ENCODE data around the gene CLK2.
"Not testable (repeated sequence)": the region's sequence is repeated elsewhere in the genome, so short reads cannot be mapped to it uniquely, and the experiment has no call there.

Gene CLK2

DNA sequence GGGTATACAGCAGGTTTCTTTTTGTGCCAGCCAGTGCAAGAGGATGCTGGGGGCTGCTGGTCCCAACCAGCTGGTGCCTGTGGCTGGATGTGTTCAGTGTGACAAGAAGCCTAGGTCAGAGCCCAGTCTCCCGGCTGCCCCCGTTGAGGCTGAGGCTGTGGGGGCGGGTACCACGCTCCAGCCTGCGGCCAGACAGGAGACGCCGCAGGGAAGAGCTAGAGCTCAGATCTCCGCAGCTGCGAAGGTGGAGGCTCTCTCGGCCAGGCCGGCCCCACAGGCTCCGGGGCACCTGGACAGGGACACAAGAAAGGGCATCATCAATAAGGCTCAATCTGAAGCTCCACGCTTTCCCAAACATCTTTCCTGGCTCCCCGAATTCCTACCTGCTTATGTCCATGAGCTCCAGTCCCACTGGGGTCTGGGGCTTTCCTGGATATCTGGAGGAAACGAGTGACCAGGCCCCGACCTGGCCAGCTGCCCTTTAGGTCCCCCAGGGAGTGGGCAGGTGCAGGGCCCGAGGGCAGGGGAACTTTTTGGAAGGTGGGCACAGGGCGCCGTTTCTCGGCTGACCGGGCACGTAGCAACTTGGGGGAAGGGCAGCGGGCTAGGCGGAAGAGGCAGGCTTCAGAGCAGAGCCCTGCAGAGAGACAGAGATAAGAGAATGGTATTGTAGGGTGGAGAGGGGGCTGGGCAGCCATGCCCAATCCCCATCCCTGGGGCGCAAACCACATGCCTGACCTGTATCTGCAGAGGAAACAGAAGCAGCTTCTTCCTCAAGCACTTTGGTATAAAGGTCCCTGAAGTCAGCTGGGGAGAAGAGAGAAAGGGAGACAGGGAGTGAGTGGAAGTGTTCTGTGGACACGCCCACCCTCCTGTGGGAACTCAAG lies 25.4 kb downstream of the CLK2 start:
- POLR2A ChIA-PET (ENCODE audit: low non-redundant PET) = interaction anchor here (0.6 kb wide), 1 partner anchor 10 kb away, joined by 3 read pairs; no protein-coding TSS in a partner anchor
- no peak for DNase-seq (ENCODE audit: low spot score)
- TF ChIP-seq, protein P1, sequence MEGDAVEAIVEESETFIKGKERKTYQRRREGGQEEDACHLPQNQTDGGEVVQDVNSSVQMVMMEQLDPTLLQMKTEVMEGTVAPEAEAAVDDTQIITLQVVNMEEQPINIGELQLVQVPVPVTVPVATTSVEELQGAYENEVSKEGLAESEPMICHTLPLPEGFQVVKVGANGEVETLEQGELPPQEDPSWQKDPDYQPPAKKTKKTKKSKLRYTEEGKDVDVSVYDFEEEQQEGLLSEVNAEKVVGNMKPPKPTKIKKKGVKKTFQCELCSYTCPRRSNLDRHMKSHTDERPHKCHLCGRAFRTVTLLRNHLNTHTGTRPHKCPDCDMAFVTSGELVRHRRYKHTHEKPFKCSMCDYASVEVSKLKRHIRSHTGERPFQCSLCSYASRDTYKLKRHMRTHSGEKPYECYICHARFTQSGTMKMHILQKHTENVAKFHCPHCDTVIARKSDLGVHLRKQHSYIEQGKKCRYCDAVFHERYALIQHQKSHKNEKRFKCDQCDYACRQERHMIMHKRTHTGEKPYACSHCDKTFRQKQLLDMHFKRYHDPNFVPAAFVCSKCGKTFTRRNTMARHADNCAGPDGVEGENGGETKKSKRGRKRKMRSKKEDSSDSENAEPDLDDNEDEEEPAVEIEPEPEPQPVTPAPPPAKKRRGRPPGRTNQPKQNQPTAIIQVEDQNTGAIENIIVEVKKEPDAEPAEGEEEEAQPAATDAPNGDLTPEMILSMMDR (conservative IDR thresholded peaks at IDR 0.05; ENCODE audit: low read depth) = no peak
- peak overlapping the region; percentile 63 for H3K27ac ChIP-seq
- CTCF ChIA-PET = interaction anchor here (0.8 kb wide), 1 partner anchor 54 kb away, joined by 3 read pairs; no protein-coding TSS in a partner anchor

DNA sequence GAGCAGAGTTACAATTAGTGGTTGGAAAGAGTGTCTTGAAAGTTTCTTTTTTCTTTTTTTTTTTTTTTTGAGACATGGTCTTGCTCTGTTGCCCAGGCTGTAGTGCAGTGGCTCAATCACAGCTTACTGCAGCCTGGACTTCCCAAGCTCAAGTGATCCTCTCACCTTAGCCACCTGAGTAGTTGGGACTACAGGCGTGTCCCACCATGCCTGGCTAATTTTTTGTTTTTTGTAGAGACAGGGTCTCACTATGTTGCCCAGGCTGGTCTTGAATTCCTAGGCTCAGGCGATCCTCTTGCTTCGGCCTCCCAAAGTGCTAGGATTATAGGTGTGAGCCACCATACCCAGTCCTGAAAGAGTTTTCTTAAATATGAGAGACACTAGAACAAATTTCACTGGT lies 26.5 kb downstream of the CLK2 start:
- CTCF ChIA-PET; POLR2A ChIA-PET (ENCODE audit: low non-redundant PET); DNase-seq (ENCODE audit: low spot score): not testable (repeated sequence)
- H3K27ac ChIP-seq = peak overlapping the region; percentile 63; the same call in 1 of the 2 replicates

DNA sequence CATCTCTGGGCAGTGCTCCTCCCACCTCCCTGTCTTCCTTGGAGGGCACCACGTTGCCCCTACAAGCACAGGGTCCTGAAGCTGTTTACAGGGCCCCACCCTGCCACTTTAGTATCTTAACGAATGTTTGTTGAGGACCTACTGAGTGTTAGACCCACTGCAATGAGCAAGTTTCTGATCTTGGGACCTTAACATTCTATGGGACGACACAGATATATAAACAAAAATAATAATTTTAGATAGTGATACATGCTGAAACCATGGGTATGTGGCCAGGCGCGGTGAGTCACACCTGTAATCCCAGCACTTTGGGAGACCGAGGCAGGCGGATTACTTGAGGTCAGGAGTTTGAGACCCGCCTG lies 28.2 kb downstream of the CLK2 start:
- ChIA-PET CTCF (interaction anchor here (0.9 kb wide), 1 partner anchor 48 kb away, joined by 3 read pairs; no protein-coding TSS in a partner anchor), POLR2A (ENCODE audit: low non-redundant PET) (interaction anchor here (0.6 to 0.7 kb wide), 2 partner anchors 29 to 94 kb away, joined by 3 read pairs; partner anchors contain the start of gene CLK2)
- DNase-seq (ENCODE audit: low spot score) = no peak
- TF ChIP-seq, protein P1 (conservative IDR thresholded peaks at IDR 0.05; ENCODE audit: low read depth) = no peak
- H3K27ac ChIP-seq = peak overlapping the region; percentile 97

DNA sequence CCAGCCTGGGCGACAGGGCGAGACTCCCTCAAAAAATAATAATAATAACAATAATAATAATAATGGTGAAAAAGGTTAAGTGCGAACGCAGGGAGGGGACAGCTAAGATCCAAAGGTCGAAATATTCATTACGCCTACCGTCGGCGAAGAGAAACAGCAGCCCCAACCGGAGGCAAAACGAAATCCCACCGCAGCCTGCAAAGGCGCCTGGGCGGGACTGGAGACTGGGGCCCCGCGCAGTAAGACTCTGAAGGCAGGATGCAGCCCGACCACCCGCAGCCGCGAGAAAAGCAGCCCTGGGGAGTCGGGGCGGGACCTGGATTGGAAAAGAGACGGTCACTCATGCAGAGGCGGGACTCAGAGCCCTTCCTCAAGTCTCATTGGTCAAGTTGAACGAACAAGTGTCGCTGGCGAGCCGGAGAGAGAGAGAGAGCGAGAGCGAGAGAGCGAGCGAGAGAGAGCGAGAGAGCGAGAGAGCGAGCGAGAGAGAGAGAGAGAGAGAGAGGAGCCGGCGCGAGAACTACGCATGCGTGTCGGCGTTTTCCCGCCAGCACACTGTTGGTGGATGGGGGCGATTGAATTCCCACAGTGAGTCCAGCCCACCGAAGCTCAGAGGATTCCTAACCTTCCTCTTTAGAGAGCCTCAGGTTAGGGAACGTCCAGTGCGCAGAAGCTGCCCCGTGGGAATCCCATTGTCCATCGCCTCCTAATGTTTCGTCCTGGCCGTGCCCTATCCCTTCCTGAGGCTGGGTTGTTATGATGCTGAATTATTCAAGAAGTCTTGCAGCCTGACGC lies 28.7 kb downstream of the CLK2 start:
- CTCF ChIA-PET = no interaction called here
- POLR2A ChIA-PET (ENCODE audit: low non-redundant PET) = interaction anchor here (0.6 to 1.1 kb wide), 4 partner anchors 18 to 315 kb away, joined by 3 to 4 read pairs (median 3); partner anchors contain the start of gene CLK2
- H3K27ac ChIP-seq = peak overlapping the region; percentile 97
- peak; percentile 98 for DNase-seq (ENCODE audit: low spot score)
- TF ChIP-seq, protein P1 (conservative IDR thresholded peaks at IDR 0.05; ENCODE audit: low read depth) = no peak

DNA sequence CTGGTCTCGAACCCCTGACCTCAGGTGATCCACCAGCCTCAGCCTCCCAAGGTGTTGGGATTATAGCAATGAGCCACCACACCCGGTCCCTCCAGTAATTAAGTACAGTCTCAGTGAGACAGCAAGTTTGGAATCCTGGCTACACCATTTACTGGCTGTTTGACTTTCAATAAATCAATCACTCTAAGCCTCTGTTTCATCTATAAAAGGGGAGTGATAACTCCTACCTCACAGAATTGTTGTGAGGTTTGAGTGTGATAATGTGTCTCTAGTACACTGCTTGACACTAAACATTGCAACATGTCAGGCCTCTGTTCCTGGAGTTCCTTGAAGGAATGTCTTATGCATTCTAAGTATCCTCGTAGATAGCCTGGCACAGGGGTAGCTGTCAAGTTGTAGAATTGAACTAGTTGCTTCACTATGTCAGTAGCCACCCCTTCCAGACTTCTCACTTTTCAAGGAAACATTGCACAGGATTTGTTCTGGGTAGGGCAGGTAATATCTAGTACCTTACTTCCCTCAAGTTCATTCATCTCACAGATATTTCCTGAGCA lies 30.4 kb downstream of the CLK2 start:
- TF ChIP-seq, protein P1 (conservative IDR thresholded peaks at IDR 0.05; ENCODE audit: low read depth) = no peak
- peak overlapping the region; percentile 97 for H3K27ac ChIP-seq
- ChIA-PET POLR2A (ENCODE audit: low non-redundant PET) (no interaction called here), CTCF (interaction anchor here (0.9 to 1.6 kb wide), 3 partner anchors 36 to 70 kb away, joined by 3 to 4 read pairs (median 3); partner anchors contain the start of gene KRTCAP2)
- DNase-seq (ENCODE audit: low spot score) = no peak

DNA sequence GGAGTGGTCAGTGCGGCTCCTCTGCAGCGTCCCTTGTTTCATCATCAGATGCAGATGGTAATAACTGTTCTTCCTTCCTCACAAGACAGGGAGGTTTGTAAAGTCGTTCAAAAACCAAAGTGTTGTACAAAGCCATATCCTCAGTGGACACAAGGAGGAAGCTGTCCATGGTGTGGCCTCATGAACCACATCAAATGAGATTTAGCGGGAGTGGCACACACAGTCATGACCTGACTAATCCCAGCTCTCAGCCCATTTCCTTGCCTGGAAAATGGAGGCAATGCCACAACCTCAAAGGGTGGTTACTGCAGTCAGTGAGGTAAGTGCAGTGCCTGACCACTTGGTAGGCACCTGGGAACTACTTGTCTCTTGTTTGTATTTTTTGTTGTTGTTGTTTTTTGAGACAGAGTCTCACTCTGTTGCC lies 31.5 kb downstream of the CLK2 start:
- DNase-seq (ENCODE audit: low spot score) = no peak
- CTCF ChIA-PET = interaction anchor here (2.6 kb wide), 1 partner anchor 9 kb away, joined by 10 read pairs; no protein-coding TSS in a partner anchor
- peak overlapping the region; percentile 63 for H3K27ac ChIP-seq
- POLR2A ChIA-PET (ENCODE audit: low non-redundant PET) = interaction anchor here (0.5 kb wide), 1 partner anchor 33 kb away, joined by 6 read pairs; no protein-coding TSS in a partner anchor
- TF ChIP-seq, protein P1 (conservative IDR thresholded peaks at IDR 0.05; ENCODE audit: low read depth) = no peak
